ENCODE data around the gene KCNJ10. TPM values are rescaled to one million over a fixed set of nuclear protein-coding genes. Genes with fewer than 3 reads are reported as not detected.
"Not testable (repeated sequence)": the region's sequence is repeated elsewhere in the genome, so short reads cannot be mapped to it uniquely, and the experiment has no call there.

The KCNJ10 gene
- polyA plus RNA-seq (ENCODE audit: low read depth in 6 of 6) = not detected

DNA sequence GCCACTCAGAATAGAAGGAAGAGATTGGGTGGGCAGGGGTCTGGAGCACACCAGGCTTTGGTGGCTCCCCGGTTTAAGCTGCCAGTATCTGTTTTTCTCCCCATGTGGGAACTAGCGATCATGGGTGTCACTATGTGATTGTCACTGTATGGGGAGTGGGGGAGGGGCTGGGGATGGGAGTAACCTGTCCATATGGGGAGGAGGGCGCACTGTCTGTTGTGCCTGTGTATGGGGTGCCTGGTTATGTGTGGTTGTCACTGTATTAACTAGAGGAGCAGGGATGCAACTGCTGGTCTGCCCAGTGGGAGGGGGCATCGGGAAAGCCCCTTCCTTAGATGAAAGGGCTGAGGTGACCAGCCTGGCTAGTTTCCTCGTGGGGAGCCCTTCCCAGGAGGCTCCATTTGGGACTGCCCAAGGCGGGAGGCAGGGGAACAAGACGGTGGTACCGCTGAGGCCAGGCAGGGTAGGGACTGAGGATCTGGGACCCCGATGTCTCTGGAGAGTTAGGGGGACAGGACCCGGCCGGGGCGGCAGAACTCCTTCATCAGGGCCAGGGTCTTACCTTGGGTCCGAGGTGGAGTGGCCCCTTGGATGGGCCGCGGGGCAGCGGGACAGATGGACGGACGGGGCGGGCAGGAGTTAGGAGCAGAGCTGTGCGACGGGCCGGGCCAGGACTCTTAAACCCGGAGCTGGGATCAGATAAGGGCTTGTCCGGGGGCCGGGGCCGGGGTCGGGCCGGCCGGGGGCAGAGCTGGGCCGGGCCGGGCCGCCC, at the start of gene KCNJ10:
Gene KCNJ10 (minus strand): TSS at position 701 of the 772 bp plus-strand sequence. CDS start 27,628 bp downstream, outside the sequence.
- Mint-ChIP-seq H3K27ac (peak within 1 kb of the TSS in 5 of 6 donors; percentile 58 to 75 (median 65)), H3K4me1 (peaks cover 15 to 24% (median 16%) of the 10 kb centered on the region in 3 donors), H3K36me3 (no peaks in the 10 kb centered on the region), H3K9me3 (no peaks in the 10 kb centered on the region), H3K27me3 (peaks cover 40 to 80% (median 75%) of the 10 kb centered on the region in 3 donors), H3K4me3 (peak within 1 kb of the TSS; percentile 86 to 94 (median 90))
- ATAC-seq (ENCODE audit: low read depth in 2 of 2) (peak in 1 of 2 donors; percentile 3), DNase-seq (no peak)

DNA sequence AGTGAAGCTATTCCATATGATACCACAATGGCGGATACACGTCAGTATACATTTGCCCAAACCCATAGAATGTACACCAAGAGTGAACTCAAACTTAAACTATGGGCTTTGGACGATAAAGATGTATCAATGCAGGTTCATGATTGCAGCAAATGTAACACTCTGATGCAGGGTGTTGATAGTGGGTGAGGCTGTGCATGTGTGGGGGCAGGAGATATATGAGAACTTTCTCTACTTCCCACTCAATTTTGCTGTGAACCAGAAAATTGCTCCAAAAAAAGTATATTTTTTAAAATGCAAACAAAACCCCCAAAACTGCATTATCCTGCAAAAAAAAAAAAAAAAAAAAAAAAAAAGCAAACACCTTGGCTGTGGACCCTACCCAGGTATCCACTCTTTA, 49.0 kb upstream of the KCNJ10 start:
- Mint-ChIP-seq H3K27ac (no peak overlapping the region), H3K27me3 (peaks cover 6 to 46% (median 45%) of the 10 kb centered on the region in 3 donors), H3K9me3 (no peaks in the 10 kb centered on the region)

DNA sequence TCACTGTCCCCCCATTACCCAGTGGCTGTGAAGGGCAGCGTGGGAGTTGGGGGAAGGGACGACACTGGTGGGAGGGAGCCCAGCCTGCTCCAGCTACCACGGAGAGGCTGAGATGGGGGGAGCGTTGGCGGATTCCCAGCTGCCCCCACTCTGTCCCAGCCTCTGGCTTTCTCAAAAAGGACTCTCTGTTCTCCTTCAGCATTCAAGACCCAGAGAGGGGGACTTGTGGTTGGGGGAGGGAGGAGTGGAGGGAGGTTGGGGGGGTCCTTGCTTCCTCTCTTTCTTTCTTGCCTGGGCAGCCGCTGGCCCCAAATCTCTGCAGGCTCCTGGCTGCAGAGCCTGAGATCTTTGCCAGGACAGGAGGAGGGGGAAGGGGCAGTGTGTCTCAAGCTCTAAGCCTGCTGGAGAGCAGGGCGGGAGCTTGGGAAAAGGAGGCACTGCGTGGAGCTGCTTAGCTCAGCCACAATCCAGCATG, 47.8 kb upstream of the KCNJ10 start:
- no peak overlapping the region for H3K27ac Mint-ChIP-seq
- DNase-seq = no peak
- no peaks in the 10 kb centered on the region for H3K36me3 Mint-ChIP-seq
- H3K4me3 Mint-ChIP-seq = no peak overlapping the region
- H3K4me1 Mint-ChIP-seq = no peaks in the 10 kb centered on the region
- no peak for ATAC-seq (ENCODE audit: low read depth in 2 of 2)
- H3K27me3 Mint-ChIP-seq = peaks cover 11 to 43% (median 43%) of the 10 kb centered on the region in 3 donors
- no peaks in the 10 kb centered on the region for H3K9me3 Mint-ChIP-seq

More for the DNA sequence above, 49.0 kb upstream of the KCNJ10 start:
- DNase-seq (no peak), ATAC-seq (ENCODE audit: low read depth in 2 of 2) (no peak)
- H3K4me1 Mint-ChIP-seq = no peaks in the 10 kb centered on the region
- H3K36me3 Mint-ChIP-seq = no peaks in the 10 kb centered on the region
- no peak overlapping the region for H3K4me3 Mint-ChIP-seq

DNA sequence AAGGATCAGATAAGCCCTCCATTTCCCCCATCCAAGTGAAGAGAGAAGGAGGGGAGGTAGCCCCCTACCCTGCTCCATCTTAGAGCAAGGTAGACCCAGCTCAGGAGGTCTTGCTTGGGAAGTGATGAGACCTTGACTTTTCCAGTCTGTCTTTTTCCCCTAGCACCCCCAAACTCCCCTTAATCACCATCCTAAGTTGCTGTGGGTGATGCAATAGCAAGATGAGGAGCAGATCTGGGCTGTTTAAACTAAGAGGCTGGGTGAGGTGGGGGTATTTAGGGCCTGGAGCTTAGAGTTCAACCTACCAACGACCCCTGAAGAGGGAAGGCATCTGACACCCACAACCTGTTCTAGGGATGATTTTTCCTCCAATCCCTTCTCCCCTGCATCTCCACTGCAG, 47.3 kb upstream of the KCNJ10 start:
- no peak overlapping the region for H3K27ac Mint-ChIP-seq
- no peak for ATAC-seq (ENCODE audit: low read depth in 2 of 2)

DNA sequence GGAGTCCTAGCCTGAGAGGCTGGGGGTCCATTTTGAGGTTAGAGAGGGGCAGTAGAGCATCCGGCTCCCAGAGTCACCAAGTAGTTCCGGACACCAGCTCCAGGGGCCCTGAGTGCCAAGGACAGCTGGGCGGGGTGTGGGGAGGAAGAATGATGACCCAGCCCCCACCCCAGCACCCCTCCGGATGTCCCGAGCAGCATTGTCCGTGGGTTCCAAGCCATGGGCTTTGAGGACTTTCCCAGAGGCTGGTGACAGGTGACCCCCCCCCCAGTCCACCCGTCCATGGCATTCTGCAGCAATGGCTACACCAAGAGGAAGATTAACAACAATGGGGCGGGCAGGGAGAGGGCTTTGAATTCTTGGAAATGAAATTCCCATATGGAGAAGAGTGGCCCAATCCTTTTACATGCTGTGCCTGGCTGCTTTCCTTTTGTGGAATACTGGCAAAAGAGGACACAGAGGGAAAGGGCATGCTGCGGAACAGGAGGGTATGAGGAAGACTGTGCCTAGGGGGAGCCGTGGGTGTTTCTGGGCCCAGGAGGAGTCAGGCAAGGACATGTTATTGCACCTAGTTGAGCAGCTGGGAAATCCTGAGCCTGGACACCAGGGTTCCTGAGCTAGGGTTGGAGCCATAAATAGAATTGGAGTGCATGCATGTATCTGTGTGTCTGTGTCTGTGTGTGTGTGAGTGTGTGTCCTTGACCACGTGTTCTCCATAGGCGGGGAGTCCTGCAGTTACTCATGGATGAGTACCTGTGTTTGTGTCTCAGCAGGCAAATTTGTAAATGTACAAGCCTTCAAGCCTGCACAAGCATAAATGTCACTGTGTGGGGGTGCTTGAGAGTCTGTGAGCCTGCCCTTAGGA, 46.6 kb upstream of the KCNJ10 start:
- Mint-ChIP-seq H3K27me3 (peaks cover 16 to 49% (median 44%) of the 10 kb centered on the region in 3 donors), H3K4me1 (no peaks in the 10 kb centered on the region), H3K36me3 (no peaks in the 10 kb centered on the region), H3K27ac (no peak overlapping the region), H3K4me3 (no peak overlapping the region), H3K9me3 (no peaks in the 10 kb centered on the region)
- DNase-seq = no peak
- no peak for ATAC-seq (ENCODE audit: low read depth in 2 of 2)

More for the DNA sequence above, 47.3 kb upstream of the KCNJ10 start:
- Mint-ChIP-seq H3K27me3 (peaks cover 15 to 48% (median 44%) of the 10 kb centered on the region in 3 donors), H3K4me3 (no peak overlapping the region), H3K9me3 (no peaks in the 10 kb centered on the region), H3K36me3 (no peaks in the 10 kb centered on the region), H3K4me1 (no peaks in the 10 kb centered on the region)
- no peak for DNase-seq

DNA sequence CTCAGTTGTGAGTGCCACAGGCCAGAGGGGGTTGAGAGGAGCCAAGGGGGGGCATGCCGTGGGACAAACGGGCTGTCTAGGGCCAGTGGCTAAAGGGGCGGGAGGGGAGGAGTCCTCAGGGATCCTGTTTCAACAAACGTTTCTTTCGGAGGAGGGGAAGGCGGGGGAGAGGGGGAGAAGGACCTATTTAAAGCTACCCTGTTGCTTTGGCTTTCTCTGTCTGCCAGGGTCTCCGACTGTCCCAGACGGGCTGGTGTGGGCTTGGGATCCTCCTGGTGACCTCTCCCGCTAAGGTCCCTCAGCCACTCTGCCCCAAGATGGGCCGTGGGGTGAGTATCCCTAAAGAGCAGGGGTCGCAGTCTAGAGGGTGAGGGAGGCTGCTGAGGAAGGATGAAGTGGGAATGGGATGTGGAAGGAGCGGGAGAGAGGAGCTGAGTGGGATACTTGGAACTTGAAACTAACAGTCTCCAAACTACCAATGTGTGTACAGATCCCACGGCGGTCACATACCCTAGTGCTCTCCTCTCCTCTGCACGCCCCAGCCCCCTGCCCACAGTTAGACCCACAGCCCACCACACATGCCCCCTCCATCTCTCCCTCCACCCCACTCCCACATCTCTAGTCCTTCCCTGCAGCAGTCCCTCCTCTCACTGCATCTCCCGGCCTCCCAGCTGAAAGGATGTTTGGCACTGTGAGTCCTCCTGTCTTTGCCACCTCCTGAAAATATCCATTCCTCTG, 45.8 kb upstream of the KCNJ10 start, which contains the start of gene ATP1A2:
Gene ATP1A2 (plus strand): TSS at position 215 of the 738 bp plus-strand sequence. CDS start 103 bp downstream, at position 318.
- H3K27ac Mint-ChIP-seq = peak within 1 kb of the TSS in 1 of 6 donors; percentile 32
- DNase-seq (no peak), ATAC-seq (ENCODE audit: low read depth in 2 of 2) (no peak)
- H3K9me3 Mint-ChIP-seq = no peaks in the 10 kb centered on the region
- no peaks in the 10 kb centered on the region for H3K36me3 Mint-ChIP-seq
- H3K27me3 Mint-ChIP-seq = peaks cover 16 to 50% (median 42%) of the 10 kb centered on the region in 3 donors
- H3K4me3 Mint-ChIP-seq = peak within 1 kb of the TSS in 1 of 8 donors; percentile 29
- no peaks in the 10 kb centered on the region for H3K4me1 Mint-ChIP-seq

DNA sequence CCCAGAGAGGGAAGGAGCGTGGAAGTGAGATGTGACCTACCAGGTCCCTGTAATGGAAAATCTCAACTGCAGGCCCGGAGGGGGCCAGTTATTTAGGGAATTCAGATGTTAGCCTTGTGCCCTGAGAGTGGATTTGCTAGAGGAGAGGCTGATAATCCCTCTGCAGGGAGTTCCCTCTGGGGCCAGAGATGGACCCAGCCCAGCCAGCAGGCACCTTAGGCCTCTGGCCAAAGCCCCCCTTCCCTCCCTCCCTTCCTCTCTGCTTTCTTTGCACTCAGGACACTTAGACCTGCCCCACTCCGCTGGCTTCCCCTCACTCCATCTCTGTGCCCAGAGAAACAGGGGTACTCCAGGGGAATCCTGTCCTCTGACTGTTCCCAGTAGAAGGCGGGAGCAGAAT, 44.1 kb upstream of the KCNJ10 start:
- Mint-ChIP-seq H3K27ac (peak overlapping the region in 1 of 6 donors; percentile 12), H3K9me3 (no peaks in the 10 kb centered on the region), H3K27me3 (peaks cover 16 to 58% (median 49%) of the 10 kb centered on the region in 3 donors), H3K4me3 (no peak overlapping the region), H3K4me1 (peaks cover 0 to under 1% (median 0%) of the 10 kb centered on the region in 3 donors), H3K36me3 (no peaks in the 10 kb centered on the region)
- ATAC-seq (ENCODE audit: low read depth in 2 of 2) (no peak), DNase-seq (no peak)

DNA sequence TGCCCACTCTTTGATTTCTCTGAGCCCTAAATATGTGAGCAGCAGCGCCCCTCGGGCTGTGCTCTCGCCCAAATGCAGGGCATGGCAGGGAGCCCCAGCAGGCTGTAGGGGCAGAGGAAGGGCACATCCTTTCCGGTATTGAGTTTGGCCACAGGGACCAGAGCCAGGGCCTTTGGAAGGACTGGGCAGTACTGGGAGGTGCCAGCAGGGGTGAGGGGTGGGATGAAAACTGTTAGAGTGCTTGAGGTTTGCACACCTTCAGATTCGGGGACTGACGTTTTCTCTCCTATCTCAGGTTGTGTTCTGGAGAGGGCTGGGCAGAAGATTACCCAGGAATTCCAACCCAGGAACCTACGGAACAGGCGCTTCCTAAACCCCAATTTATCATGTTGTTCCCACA, 43.4 kb upstream of the KCNJ10 start:
- Mint-ChIP-seq H3K9me3 (peaks cover 0 to 1% (median 0%) of the 10 kb centered on the region in 7 donors), H3K36me3 (no peaks in the 10 kb centered on the region)

DNA sequence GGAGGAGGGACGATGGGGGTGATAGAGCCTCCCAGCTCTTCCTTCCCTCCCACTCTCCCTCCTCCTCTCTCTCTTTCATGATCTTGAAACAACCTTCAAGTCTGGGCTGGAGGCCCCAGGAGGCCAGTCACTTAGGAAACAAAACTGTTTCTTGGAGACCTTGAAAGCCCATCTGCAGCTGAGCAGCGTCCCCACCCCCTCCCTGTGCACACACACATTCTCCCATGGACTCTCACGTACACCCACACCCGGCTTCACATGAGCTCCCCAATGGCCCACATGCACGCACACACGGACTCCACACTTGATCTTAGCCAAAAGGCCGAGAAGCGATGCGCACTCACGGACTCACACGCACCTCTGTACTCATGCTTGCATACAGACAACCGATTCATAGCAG, 42.4 kb upstream of the KCNJ10 start:
- H3K4me1 Mint-ChIP-seq = peaks cover 0 to 4% (median 0%) of the 10 kb centered on the region in 3 donors
- H3K27ac Mint-ChIP-seq = no peak overlapping the region
- H3K4me3 Mint-ChIP-seq = no peak overlapping the region
- H3K27me3 Mint-ChIP-seq = peaks cover 21 to 57% (median 47%) of the 10 kb centered on the region in 3 donors
- no peak for DNase-seq
- H3K9me3 Mint-ChIP-seq = peaks cover 0 to 1% (median 0%) of the 10 kb centered on the region in 7 donors
- ATAC-seq (ENCODE audit: low read depth in 2 of 2) = no peak
- H3K36me3 Mint-ChIP-seq = no peaks in the 10 kb centered on the region

More for the DNA sequence above, 43.4 kb upstream of the KCNJ10 start:
- H3K27ac Mint-ChIP-seq = no peak overlapping the region
- H3K4me1 Mint-ChIP-seq = peaks cover 0 to 4% (median 0%) of the 10 kb centered on the region in 3 donors
- H3K4me3 Mint-ChIP-seq = no peak overlapping the region
- H3K27me3 Mint-ChIP-seq = peaks cover 21 to 61% (median 51%) of the 10 kb centered on the region in 3 donors
- DNase-seq = no peak
- no peak for ATAC-seq (ENCODE audit: low read depth in 2 of 2)

DNA sequence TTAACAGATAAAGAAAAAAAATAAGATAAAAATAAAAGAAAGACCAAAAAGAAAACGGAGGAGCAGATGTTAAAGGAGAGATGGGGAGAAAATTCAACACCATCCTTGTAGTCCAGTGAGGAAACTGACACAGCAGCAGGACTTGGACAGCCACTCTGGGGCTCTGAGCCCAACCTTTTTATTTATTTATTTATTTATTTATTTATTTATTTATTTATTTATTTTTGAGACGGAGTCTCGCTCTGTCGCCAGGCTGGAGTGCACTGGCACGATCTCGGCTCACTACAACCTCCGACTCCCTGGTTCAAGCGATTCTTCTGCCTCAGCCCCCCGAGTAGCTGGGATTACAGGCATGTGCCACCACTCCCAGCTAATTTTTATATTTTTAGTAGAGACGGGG, 41.5 kb upstream of the KCNJ10 start:
- DNase-seq; H3K4me3 Mint-ChIP-seq; H3K9me3 Mint-ChIP-seq; H3K4me1 Mint-ChIP-seq; H3K36me3 Mint-ChIP-seq; H3K27ac Mint-ChIP-seq; ATAC-seq (ENCODE audit: low read depth in 2 of 2): not testable (repeated sequence)
- H3K27me3 Mint-ChIP-seq = peaks cover 15 to 60% (median 49%) of the 10 kb centered on the region in 3 donors

DNA sequence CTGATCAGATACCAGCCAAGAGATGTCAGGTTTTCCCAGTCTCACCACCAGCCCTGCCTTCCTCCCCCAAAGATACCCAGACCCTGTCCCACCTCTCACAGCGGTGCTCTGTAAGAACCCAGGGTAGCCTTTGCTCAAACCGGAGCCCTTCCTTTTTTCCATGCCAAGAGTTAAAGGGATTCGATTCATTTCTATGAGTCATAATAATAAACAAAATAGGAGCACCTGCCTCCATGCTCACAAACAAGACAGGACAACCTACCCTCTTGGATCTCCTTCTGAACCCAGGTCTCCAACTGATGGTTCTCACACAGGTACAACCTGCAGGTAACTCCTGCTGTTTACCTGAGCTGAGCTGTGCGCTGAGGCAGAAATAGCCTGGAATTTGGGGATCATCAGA, 39.7 kb upstream of the KCNJ10 start:
- H3K4me1 Mint-ChIP-seq = peaks cover 0 to 4% (median 0%) of the 10 kb centered on the region in 3 donors
- H3K27ac Mint-ChIP-seq = no peak overlapping the region
- peaks cover 0 to 1% (median 0%) of the 10 kb centered on the region in 7 donors for H3K9me3 Mint-ChIP-seq
- ATAC-seq (ENCODE audit: low read depth in 2 of 2) (no peak), DNase-seq (no peak)
- no peak overlapping the region for H3K4me3 Mint-ChIP-seq
- H3K27me3 Mint-ChIP-seq = peaks cover 15 to 45% (median 35%) of the 10 kb centered on the region in 3 donors
- H3K36me3 Mint-ChIP-seq = no peaks in the 10 kb centered on the region

DNA sequence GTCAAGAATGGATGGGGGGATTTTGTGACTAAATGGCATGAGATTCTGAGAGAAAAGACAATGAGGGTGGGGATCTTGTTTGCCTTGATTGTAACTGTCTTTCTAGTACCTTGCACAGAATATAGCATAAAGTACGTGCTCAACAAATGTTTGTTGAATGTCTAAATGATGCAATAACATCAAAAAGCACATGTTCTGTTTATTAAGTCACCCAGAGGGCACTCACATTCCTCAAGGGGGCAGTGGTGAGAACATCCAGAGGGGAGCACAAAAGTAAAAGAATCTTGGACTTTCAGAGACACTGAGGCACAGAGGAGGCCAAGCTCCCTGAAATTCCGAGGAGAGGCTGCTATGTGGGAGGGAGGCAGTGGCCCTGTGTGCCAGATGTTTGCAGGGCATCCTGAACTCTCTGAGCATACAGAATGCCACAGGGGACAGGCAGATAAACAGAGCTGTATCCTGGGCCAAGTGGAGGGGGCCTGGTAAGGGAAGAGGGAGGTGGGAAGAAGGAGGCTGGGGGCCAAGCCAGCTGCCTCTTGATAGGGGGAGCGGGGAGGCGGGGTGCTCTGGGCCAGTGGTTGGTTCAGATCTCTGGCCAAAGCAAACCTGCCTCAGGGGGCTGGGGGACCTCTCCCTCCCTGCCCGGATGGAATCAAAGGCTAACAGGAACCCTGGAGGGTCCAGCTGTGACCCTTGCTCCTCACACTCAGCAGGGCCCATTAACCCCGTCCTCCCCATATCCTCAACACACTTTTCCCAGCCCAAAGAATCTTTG, 39.1 kb upstream of the KCNJ10 start:
- Mint-ChIP-seq H3K36me3 (no peaks in the 10 kb centered on the region), H3K4me1 (peaks cover 0 to 4% (median 0%) of the 10 kb centered on the region in 3 donors), H3K27ac (peak overlapping the region in 1 of 6 donors; percentile 64), H3K4me3 (no peak overlapping the region), H3K27me3 (peaks cover 15 to 41% (median 35%) of the 10 kb centered on the region in 3 donors), H3K9me3 (peaks cover 0 to 1% (median 0%) of the 10 kb centered on the region in 7 donors)
- ATAC-seq (ENCODE audit: low read depth in 2 of 2) (peak; percentile 43 to 54), DNase-seq (no peak)

Measured in naive B cell (primary cell).